HL-60 (cell line): ENCODE measurements around the gene ANKRD17.
A peak's percentile ranks its signal among the peaks of the same experiment; 100 is the strongest.

Source experiments
- DNase-seq, 2 experiments: peaks; one replicate each; pipeline ENCODE4 v3.0.0-alpha.2; 2010 to 2020; ENCODE audit warnings: low read depth in 1 of 2, low spot score in 1 of 2
- H3K27ac ChIP-seq: fragments of 250-450 bp; sonication (Bioruptor Pico); replicated peaks from 2 replicates; pipeline ENCODE4 v1.5.1; 2020; ENCODE audit warnings: mild to moderate bottlenecking, moderate library complexity
- H3K27me3 ChIP-seq: fragments of 250-450 bp; sonication (Bioruptor Pico); 2 replicates; pipeline ENCODE4 v1.5.1; 2021; ENCODE audit warnings: mild to moderate bottlenecking, moderate library complexity; ENCODE audit not compliant: insufficient read depth, poor library complexity, severe bottlenecking
- H3K4me3 ChIP-seq: replicated peaks from 2 replicates; pipeline ENCODE4 v1.5.1; 2011; ENCODE audit warnings: mild to moderate bottlenecking, control low read depth, low read length; ENCODE audit not compliant: insufficient read depth
- GABPA ChIP-seq: IDR thresholded peaks from 2 replicates; pipeline ENCODE4 v1.6.1; 2012; ENCODE audit warnings: low read depth
- POLR2AphosphoS5 ChIP-seq: IDR thresholded peaks from 2 replicates; pipeline ENCODE4 v1.6.1; 2012; ENCODE audit warnings: low read depth
- SPI1 ChIP-seq: IDR thresholded peaks from 2 replicates; pipeline ENCODE4 v1.6.1; 2012; ENCODE audit warnings: low read depth, mild to moderate bottlenecking, borderline replicate concordance
- TF ChIP-seq, protein P1 (sequence below): IDR thresholded peaks from 2 replicates; pipeline ENCODE4 v1.6.1; 2012; ENCODE audit warnings: low read depth; ENCODE audit not compliant: insufficient replicate concordance
- TF ChIP-seq, protein P2 (sequence below): IDR thresholded peaks from one replicate; pipeline ENCODE4 v1.5.1; 2011; ENCODE audit warnings: low read length, control low read depth, inconsistent platforms; ENCODE audit not compliant: insufficient read depth

ANKRD17 gene

DNA sequence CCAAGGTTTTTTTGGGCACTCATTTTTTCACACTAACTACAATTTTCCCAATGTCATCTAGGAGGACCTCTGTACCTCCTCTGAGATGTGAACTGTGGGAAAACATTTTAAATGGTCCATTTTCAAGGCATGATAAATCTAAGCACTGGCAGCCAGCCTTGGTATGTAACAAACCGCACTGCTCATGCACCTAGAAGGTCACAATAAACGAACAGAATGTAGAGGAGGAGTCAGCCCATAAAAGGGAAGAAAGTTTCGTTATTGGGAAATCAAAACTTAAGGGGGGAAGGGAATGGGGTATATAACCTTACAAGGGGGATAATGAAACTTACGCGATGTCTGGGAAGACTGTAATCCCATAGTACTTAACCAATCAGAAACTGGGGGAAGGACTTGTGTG, 205.5 kb downstream of the ANKRD17 start:
- H3K4me3 ChIP-seq: no peak overlapping the region
- H3K27ac ChIP-seq: no peak overlapping the region
- no peak for TF ChIP-seq SPI1
- no peak for TF ChIP-seq GABPA
- TF ChIP-seq, protein P1, sequence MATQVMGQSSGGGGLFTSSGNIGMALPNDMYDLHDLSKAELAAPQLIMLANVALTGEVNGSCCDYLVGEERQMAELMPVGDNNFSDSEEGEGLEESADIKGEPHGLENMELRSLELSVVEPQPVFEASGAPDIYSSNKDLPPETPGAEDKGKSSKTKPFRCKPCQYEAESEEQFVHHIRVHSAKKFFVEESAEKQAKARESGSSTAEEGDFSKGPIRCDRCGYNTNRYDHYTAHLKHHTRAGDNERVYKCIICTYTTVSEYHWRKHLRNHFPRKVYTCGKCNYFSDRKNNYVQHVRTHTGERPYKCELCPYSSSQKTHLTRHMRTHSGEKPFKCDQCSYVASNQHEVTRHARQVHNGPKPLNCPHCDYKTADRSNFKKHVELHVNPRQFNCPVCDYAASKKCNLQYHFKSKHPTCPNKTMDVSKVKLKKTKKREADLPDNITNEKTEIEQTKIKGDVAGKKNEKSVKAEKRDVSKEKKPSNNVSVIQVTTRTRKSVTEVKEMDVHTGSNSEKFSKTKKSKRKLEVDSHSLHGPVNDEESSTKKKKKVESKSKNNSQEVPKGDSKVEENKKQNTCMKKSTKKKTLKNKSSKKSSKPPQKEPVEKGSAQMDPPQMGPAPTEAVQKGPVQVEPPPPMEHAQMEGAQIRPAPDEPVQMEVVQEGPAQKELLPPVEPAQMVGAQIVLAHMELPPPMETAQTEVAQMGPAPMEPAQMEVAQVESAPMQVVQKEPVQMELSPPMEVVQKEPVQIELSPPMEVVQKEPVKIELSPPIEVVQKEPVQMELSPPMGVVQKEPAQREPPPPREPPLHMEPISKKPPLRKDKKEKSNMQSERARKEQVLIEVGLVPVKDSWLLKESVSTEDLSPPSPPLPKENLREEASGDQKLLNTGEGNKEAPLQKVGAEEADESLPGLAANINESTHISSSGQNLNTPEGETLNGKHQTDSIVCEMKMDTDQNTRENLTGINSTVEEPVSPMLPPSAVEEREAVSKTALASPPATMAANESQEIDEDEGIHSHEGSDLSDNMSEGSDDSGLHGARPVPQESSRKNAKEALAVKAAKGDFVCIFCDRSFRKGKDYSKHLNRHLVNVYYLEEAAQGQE: no peak
- H3K27me3 ChIP-seq: no peaks in the 10 kb centered on the region
- no peak for DNase-seq

DNA sequence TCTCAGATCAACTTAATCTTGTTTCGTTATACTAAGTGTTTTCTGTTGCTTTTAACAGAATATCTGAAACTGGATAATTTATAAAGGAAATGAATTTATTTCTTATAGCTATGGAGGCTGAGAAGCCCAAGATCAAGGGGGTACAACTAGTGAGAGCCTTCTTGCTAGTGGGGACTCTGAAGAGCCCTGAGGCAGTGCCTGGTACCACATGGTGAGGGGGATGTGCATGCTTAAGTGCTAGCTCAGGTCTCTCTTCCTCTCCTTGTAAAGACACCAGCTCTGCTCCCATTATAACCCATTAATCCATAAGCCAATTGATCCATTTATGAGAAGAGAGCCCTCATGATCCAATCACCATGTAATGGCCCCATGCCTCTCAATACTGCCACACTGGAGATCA, 207.0 kb downstream of the ANKRD17 start:
- H3K27me3 ChIP-seq: no peaks in the 10 kb centered on the region
- H3K4me3 ChIP-seq: no peak overlapping the region
- H3K27ac ChIP-seq: no peak overlapping the region
- TF ChIP-seq SPI1: no peak
- TF ChIP-seq GABPA: no peak
- TF ChIP-seq, protein P2, sequence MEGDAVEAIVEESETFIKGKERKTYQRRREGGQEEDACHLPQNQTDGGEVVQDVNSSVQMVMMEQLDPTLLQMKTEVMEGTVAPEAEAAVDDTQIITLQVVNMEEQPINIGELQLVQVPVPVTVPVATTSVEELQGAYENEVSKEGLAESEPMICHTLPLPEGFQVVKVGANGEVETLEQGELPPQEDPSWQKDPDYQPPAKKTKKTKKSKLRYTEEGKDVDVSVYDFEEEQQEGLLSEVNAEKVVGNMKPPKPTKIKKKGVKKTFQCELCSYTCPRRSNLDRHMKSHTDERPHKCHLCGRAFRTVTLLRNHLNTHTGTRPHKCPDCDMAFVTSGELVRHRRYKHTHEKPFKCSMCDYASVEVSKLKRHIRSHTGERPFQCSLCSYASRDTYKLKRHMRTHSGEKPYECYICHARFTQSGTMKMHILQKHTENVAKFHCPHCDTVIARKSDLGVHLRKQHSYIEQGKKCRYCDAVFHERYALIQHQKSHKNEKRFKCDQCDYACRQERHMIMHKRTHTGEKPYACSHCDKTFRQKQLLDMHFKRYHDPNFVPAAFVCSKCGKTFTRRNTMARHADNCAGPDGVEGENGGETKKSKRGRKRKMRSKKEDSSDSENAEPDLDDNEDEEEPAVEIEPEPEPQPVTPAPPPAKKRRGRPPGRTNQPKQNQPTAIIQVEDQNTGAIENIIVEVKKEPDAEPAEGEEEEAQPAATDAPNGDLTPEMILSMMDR: no peak
- TF ChIP-seq POLR2AphosphoS5: no peak
- TF ChIP-seq, protein P1: no peak
- DNase-seq: no peak

DNA sequence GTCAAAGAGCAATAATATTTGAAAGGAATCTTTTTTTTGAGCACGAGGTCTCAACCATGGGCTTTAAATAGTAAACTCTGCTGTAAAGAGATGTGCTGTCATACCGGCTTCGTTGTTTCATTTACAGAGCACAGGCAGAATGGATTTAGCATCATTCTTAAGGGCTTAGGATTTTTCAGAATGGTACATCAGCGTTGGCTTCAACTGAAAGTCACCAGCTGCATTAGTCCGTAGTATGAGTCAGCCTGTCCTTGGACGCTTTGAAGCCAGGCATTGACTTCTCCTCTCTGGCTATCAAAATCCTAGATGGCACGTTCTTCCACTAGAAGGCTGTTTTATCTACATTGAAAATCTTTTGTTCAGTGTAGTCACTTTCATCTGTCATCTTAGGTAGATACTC, 212.7 kb downstream of the ANKRD17 start:
- no peak overlapping the region for H3K4me3 ChIP-seq
- H3K27me3 ChIP-seq: no peaks in the 10 kb centered on the region
- no peak overlapping the region for H3K27ac ChIP-seq
- TF ChIP-seq POLR2AphosphoS5 (no peak), GABPA (no peak), SPI1 (no peak)
- TF ChIP-seq, protein P2: no peak
- TF ChIP-seq, protein P1: no peak
- no peak for DNase-seq

DNA sequence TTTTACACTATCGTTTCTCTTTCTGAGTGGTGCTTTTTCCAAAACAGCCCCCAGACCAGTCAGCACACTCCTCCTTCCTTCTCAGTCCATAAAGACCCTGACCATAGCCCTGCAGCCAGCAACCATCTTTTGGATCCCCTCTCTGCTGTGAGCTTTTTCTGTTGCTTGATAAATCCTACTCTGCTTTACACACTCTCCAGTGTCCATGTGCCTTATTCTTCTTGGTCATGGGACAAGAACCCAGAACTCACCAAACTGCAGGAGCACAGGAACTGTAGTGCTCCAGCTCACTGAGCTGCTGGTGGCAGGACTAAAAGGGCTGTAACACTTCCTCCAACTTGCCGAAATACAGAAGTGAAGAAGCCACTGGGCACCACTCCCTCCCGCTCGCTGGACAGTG, 221.5 kb downstream of the ANKRD17 start:
- Histone ChIP-seq H3K27me3 (no peaks in the 10 kb centered on the region), H3K27ac (no peak overlapping the region), H3K4me3 (no peak overlapping the region)
- TF ChIP-seq SPI1: peak; percentile 8; the same call in 1 of the 2 replicates
- TF ChIP-seq, protein P2: no peak
- TF ChIP-seq GABPA: peak; percentile 43; the same call in 1 of the 2 replicates
- no peak for DNase-seq
